ENCODE results near the gene TMEM205.

TMEM205 gene

DNA sequence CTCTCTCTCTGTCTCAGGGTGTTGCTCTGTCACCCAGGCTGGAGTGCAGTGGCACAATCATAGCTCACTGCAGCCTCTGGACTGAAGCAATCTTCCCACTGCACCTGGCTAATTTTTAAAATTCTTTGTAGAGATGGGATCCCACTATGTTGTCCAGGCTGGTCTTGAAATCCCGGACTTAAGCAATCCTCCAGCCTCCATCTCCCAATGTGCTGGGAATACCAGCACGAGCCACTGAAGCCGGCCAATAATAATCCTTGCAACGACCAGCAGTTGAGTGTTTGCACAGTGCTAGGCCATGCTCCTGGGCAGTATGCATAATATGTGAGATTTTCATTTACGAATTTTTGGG, 38.7 kb upstream of the TMEM205 start:
- POLR2A ChIA-PET, result interaction anchor here (0.7 to 2.5 kb wide), 2 partner anchors 10 to 27 kb away, joined by 3 to 24 read pairs; partner anchors contain the start of gene SWSAP1
- TF ChIP-seq ZNF384 (IDR thresholded peaks at IDR 0.05), result no peak
- no peak for TF ChIP-seq ARNT (IDR thresholded peaks at IDR 0.05)
- TF ChIP-seq SUZ12 (IDR thresholded peaks at IDR 0.05), result no peak
- TF ChIP-seq, protein P1, sequence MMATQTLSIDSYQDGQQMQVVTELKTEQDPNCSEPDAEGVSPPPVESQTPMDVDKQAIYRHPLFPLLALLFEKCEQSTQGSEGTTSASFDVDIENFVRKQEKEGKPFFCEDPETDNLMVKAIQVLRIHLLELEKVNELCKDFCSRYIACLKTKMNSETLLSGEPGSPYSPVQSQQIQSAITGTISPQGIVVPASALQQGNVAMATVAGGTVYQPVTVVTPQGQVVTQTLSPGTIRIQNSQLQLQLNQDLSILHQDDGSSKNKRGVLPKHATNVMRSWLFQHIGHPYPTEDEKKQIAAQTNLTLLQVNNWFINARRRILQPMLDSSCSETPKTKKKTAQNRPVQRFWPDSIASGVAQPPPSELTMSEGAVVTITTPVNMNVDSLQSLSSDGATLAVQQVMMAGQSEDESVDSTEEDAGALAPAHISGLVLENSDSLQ (IDR thresholded peaks at IDR 0.05), result no peak
- TF ChIP-seq FOXK2 (IDR thresholded peaks at IDR 0.05), result no peak
- no peak for TF ChIP-seq CTBP1 (IDR thresholded peaks at IDR 0.05; ENCODE audit: borderline replicate concordance)
- TF ChIP-seq SP1 (IDR thresholded peaks at IDR 0.05), result no peak
- no peak for TF ChIP-seq TARDBP (IDR thresholded peaks at IDR 0.05)
- TF ChIP-seq HDGF (IDR thresholded peaks at IDR 0.05; ENCODE audit: borderline replicate concordance), result no peak
- TF ChIP-seq FOXM1 (IDR thresholded peaks at IDR 0.05; ENCODE audit: borderline replicate concordance), result no peak
- no peak for TF ChIP-seq BHLHE40 (IDR thresholded peaks at IDR 0.05; ENCODE audit: borderline replicate concordance)
- no peak for TF ChIP-seq FOXA1 (IDR thresholded peaks at IDR 0.05)
- TF ChIP-seq NFRKB (IDR thresholded peaks at IDR 0.05), result no peak
- TF ChIP-seq LEF1 (IDR thresholded peaks at IDR 0.05; ENCODE audit: borderline replicate concordance), result no peak
- TF ChIP-seq ELF4 (IDR thresholded peaks at IDR 0.05), result no peak
- TF ChIP-seq L3MBTL2 (conservative IDR thresholded peaks at IDR 0.05), result no peak
- CTCF ChIA-PET, result interaction anchor here (0.6 kb wide), 1 partner anchor 872 kb away, joined by 3 read pairs; no protein-coding TSS in a partner anchor

DNA sequence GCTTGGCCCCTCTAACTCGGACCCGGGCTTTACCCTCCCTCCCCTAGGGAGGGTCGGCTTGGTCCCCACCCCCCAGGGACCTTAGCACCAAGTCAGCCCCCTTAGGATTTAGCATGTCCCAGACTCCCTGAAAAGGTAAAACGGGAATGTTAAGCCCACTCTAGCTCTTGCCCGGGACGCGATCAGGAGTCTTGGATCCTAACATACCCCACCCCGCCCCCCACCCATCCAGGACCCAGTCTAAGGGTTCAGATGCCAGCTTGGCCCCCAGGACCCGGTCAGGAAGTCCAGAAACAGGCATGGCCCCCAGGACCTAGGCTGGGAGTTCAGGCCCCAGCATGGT, 37.6 kb upstream of the TMEM205 start:
- TF ChIP-seq L3MBTL2 (conservative IDR thresholded peaks at IDR 0.05) (no peak), ELF4 (IDR thresholded peaks at IDR 0.05) (no peak), NFRKB (IDR thresholded peaks at IDR 0.05) (no peak), CTBP1 (IDR thresholded peaks at IDR 0.05; ENCODE audit: borderline replicate concordance) (no peak), ZNF384 (IDR thresholded peaks at IDR 0.05) (no peak), ARNT (IDR thresholded peaks at IDR 0.05) (no peak), SUZ12 (IDR thresholded peaks at IDR 0.05) (no peak), LEF1 (IDR thresholded peaks at IDR 0.05; ENCODE audit: borderline replicate concordance) (no peak)
- POLR2A ChIA-PET, result interaction anchor here (1.0 to 2.7 kb wide), 6 partner anchors 9 to 62 kb away, joined by 3 to 24 read pairs (median 5); partner anchors contain the start of genes CCDC159, SWSAP1 and TMEM205
- DNase-seq (ENCODE audit: extremely low spot score), result no peak
- CTCF ChIA-PET, result interaction anchor here (0.6 to 1.8 kb wide), 11 partner anchors 9 to 99 kb away, joined by 3 to 8 read pairs (median 5); partner anchors contain the start of genes CCDC159, PRKCSH, SWSAP1 and TMEM205

More for the DNA sequence above, 38.7 kb upstream of the TMEM205 start:
- no peak for DNase-seq (ENCODE audit: extremely low spot score)

DNA sequence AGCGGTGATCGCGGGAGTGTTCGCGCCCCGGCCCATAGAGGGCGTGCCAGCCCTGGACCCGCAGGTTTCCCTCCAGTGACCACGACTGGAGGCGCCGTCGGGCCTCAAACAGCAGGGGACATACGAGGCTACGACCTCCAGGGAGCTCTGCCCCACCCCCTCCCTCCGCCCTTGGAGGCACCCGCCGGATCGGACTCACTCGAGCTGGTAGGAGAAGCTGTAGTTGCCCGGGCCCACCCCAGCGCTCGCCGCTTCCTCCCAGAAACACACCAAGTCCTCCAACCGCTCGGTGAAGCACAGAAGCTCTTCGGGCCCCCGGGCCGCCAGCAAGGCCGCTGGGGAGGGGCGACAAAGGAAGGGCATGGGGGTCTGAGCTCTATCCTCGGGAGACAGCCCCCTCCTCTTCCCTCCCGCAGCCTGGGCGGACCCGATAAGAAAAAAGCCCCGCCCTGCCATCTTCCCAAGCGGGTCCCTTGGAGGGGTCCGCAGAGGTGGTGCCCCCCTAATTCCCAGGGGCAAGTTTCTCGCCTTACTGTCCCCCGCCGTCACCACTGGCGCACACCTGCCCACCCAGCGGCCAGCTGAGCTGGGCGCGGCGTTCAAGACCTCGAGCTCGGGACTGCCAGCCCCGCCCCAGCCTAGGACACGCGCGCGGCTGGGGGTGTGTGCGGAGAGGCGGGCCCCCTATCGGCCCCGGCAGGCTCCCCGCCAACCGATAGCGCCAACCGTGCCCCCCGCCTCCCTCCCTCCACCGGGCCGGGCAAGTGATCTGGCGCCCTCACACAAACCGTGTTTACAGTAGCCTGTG, 37.0 kb upstream of the TMEM205 start:
- CTCF ChIA-PET, result interaction anchor here (0.5 to 1.8 kb wide), 19 partner anchors 8 to 102 kb away, joined by 3 to 8 read pairs (median 3); partner anchors contain the start of genes CCDC159, PRKCSH, SWSAP1 and TMEM205
- DNase-seq (ENCODE audit: extremely low spot score), result peak; percentile 66
- POLR2A ChIA-PET, result interaction anchor here (0.8 to 2.7 kb wide), 8 partner anchors 8 to 89 kb away, joined by 3 to 24 read pairs (median 5); partner anchors contain the start of genes CCDC159, ODAD3, SWSAP1 and TMEM205
- TF ChIP-seq BHLHE40 (IDR thresholded peaks at IDR 0.05; ENCODE audit: borderline replicate concordance), result no peak
- no peak for TF ChIP-seq ARNT (IDR thresholded peaks at IDR 0.05)
- no peak for TF ChIP-seq LEF1 (IDR thresholded peaks at IDR 0.05; ENCODE audit: borderline replicate concordance)
- no peak for TF ChIP-seq TARDBP (IDR thresholded peaks at IDR 0.05)
- TF ChIP-seq L3MBTL2 (conservative IDR thresholded peaks at IDR 0.05), result peak; percentile 5; the same call in 1 of the 2 replicates

DNA sequence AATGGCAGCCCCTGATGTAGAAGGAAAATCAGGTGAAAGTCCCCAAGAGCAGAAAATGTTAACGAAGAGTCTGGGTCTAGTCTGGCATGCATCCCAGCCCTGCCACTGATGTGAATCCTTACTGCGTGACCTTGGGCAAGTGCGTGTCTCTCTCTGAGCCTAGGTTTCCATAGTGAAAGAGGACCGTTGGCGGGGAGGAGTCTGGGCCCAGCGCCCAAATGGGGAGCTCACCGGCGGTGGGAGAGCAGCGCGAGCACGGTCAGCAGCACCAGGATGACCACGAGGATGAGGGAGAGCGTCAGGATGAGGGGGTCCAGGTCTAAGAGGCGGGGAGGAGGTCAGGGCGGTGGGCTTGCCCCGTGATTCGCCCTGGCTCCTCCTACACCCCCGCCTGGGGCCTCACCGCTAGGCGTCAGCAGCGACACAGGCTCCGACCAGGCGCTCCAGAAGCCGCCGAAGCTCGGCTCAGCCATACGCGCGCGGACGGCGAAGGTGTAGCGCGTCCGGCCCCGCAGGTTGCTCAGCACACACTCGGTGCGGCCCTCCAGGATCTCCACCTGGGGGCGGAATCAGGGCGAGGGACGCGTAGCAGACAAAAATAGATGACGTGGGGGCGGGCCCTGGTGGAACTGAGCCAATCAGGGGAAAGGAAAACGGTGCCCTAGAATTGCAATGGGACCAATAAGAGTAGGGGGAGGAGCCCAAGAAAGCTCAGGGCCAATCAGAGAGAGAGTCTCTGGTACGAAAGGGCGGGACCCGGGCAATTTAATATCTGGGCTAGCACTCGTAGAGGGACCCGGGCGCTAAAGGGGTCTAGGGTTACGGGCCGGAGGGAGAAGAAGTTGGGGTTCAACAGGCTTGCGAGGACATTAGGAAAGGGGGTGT, 34.8 kb upstream of the TMEM205 start:
- ChIA-PET POLR2A (interaction anchor here (0.8 to 2.7 kb wide), 20 partner anchors 10 to 126 kb away, joined by 3 to 13 read pairs (median 4); partner anchors contain the start of genes CCDC159, ODAD3, PRKCSH and RAB3D), CTCF (interaction anchor here (0.6 to 1.8 kb wide), 20 partner anchors 12 to 830 kb away, joined by 3 to 14 read pairs (median 4); partner anchors contain the start of genes CCDC159, ELAVL3, ODAD3 and PRKCSH)
- TF ChIP-seq HDGF (IDR thresholded peaks at IDR 0.05; ENCODE audit: borderline replicate concordance) (no peak), L3MBTL2 (conservative IDR thresholded peaks at IDR 0.05) (peak; percentile 73)
- TF ChIP-seq, protein P1 (IDR thresholded peaks at IDR 0.05), result peak; percentile 78
- peak; percentile 90 for DNase-seq (ENCODE audit: extremely low spot score)

DNA sequence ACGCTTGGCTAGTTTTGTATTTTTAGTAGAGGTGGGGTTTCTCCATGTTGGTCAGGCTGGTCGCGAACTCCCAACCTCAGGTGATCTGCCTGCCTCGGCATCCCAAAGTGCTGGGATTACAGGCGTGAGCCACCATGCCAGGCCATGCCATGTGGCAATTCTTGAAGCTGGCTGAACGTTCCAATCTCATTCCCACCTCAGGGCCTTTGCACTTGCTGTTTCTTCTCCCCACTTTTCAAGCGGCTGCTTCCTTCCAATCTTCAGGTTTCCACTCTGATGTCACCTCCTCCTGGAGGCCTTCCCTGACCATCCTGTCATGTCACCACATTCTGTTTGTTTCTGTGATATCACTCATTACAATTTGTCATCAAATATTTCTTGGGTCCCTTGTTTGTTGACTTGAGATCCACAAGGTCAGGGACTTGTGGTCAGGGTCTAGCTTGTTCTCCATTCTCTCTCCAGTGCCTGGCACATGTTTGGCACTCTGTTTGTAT, 33.8 kb upstream of the TMEM205 start:
- TF ChIP-seq TARDBP (IDR thresholded peaks at IDR 0.05), result no peak
- TF ChIP-seq FOXK2 (IDR thresholded peaks at IDR 0.05), result no peak
- no peak for TF ChIP-seq SUZ12 (IDR thresholded peaks at IDR 0.05)
- no peak for TF ChIP-seq ZNF384 (IDR thresholded peaks at IDR 0.05)
- TF ChIP-seq NFRKB (IDR thresholded peaks at IDR 0.05), result no peak
- no peak for TF ChIP-seq SP1 (IDR thresholded peaks at IDR 0.05)
- TF ChIP-seq, protein P1 (IDR thresholded peaks at IDR 0.05), result no peak
- no peak for TF ChIP-seq FOXA1 (IDR thresholded peaks at IDR 0.05)
- no peak for TF ChIP-seq FOXM1 (IDR thresholded peaks at IDR 0.05; ENCODE audit: borderline replicate concordance)
- no peak for TF ChIP-seq HDGF (IDR thresholded peaks at IDR 0.05; ENCODE audit: borderline replicate concordance)
- no peak for TF ChIP-seq L3MBTL2 (conservative IDR thresholded peaks at IDR 0.05)
- no peak for TF ChIP-seq ARNT (IDR thresholded peaks at IDR 0.05)
- TF ChIP-seq ELF4 (IDR thresholded peaks at IDR 0.05), result no peak
- TF ChIP-seq CTBP1 (IDR thresholded peaks at IDR 0.05; ENCODE audit: borderline replicate concordance), result no peak
- CTCF ChIA-PET, result no interaction called here

More for the DNA sequence above, 33.8 kb upstream of the TMEM205 start:
- POLR2A ChIA-PET, result interaction anchor here (2.3 kb wide), 1 partner anchor 33 kb away, joined by 12 read pairs; the partner anchor contains the start of genes CCDC159 and TMEM205
- DNase-seq (ENCODE audit: extremely low spot score), result no peak

Data from HEK293T (cell line).